Gastrocnemius medialis (tissue), 4 donors: ENCODE data around the gene WFDC1. TPM values are rescaled to one million over a fixed set of nuclear protein-coding genes. Genes with fewer than 3 reads are reported as not detected.

Experiments used
- ATAC-seq, 2 donors: fragments of 150-250 bp; one replicate each; pipeline ENCODE4 v1.9.1; 2016
- DNase-seq, 2 donors: peaks; one replicate each; pipeline ENCODE4 v3.0.0-alpha.2; 2019
- H3K27ac ChIP-seq, 4 donors: fragments of 200-600 bp; sonication (generic); 1 replicate in 1 of 4; 2 replicates in 3 of 4; pipeline ENCODE4 v1.5.1; 2016 to 2018; ENCODE audit warnings: mild to moderate bottlenecking in 2 of 4, moderate library complexity in 1 of 4
- H3K27me3 ChIP-seq, 3 donors: fragments of 200-600 bp; sonication (generic) in 2 of 3; 1 replicate in 1 of 3; 2 replicates in 2 of 3; pipeline versions ENCODE4 v1.5.1 to v1.6.0; 2016 to 2019; ENCODE audit warnings: mild to moderate bottlenecking in 1 of 3, moderate library complexity in 1 of 3
- H3K36me3 ChIP-seq, 2 donors: fragments of 200-600 bp; sonication (generic) in 1 of 2; one replicate each; pipeline ENCODE4 v1.5.1; 2017 to 2018
- H3K4me1 ChIP-seq, 2 donors: fragments of 200-600 bp; sonication (generic) in 1 of 2; one replicate each; pipeline ENCODE4 v1.5.1; 2016 to 2017; ENCODE audit warnings: mild to moderate bottlenecking in 2 of 2
- H3K4me3 ChIP-seq, 4 donors: fragments of 200-600 bp; sonication (generic) in 3 of 4; 1 replicate in 1 of 4; 2 replicates in 3 of 4; pipeline ENCODE4 v1.5.1; 2016 to 2019; ENCODE audit warnings: mild to moderate bottlenecking in 2 of 4
- H3K9me3 ChIP-seq, 3 donors: fragments of 200-600 bp; sonication (generic) in 2 of 3; 1 replicate in 1 of 3; 2 replicates in 2 of 3; pipeline ENCODE4 v1.5.1; 2016 to 2019
- CTCF ChIP-seq, 5 experiments: fragments of 450-650 bp in 3 of 5; fragments of 200-600 bp in 2 of 5; sonication (generic) in 2 of 5; IDR thresholded peaks in 4 of 5; conservative IDR thresholded peaks in 1 of 5; 1 replicate in 4 of 5; 2 replicates in 1 of 5; pipeline ENCODE4 v1.5.1; 2016 to 2019; ENCODE audit warnings: antibody characterized with exemption in 5 of 5, mild to moderate bottlenecking in 3 of 5, moderate library complexity in 3 of 5
- POLR2A ChIP-seq, 2 donors: fragments of 450-650 bp; IDR thresholded peaks; one replicate each; pipeline ENCODE4 v1.6.1; 2017; ENCODE audit warnings: antibody characterized with exemption in 2 of 2, mild to moderate bottlenecking in 2 of 2, moderate library complexity in 2 of 2
- in situ Hi-C, 4 donors: fragments of 200-750 bp; cut with MboI; loops; one replicate each; pipeline versions ENCODE4 v1.15.0 to v1.8.0; 2017; ENCODE audit warnings: low sequenced_read_pairs in 4 of 4
- intact Hi-C: fragments of 100-400 bp; cut with DNase I; formaldehyde crosslinking; loops from one replicate; pipeline ENCODE4 v1.15.1; 2023; ENCODE audit warnings: low total_unique reads
- total RNA-seq, 4 donors: library from RNA; depleted of rRNA; stranded (reverse); fragments of >200 nt; gene quantifications; one replicate each; pipeline versions ENCODE4 v1.1.0 to v1.2.3, GENCODE V29; 2016

Gene WFDC1
- total RNA-seq, 4 donors from 2014 or later = 0.40 to 0.68 (median 0.49) TPM; not detected in 1

- intact Hi-C loops (no loop called here), in situ Hi-C loops (no loop called here)
- Histone ChIP-seq H3K27ac (no peak overlapping the region), H3K4me1 (no peaks in the 10 kb centered on the region), H3K9me3 (no peaks in the 10 kb centered on the region), H3K36me3 (no peaks in the 10 kb centered on the region), H3K4me3 (no peak overlapping the region), H3K27me3 (peaks cover 31 to 49% (median 43%) of the 10 kb centered on the region in 3 donors)
- no peak for ATAC-seq
- no peak for DNase-seq
- TF ChIP-seq CTCF (IDR thresholded peaks at IDR 0.05 in 4 of 5, conservative IDR thresholded peaks at IDR 0.05 in 1 of 5) (no peak), POLR2A (IDR thresholded peaks at IDR 0.05) (no peak)
Measured at GRCh38 chr16:84371553-84371865, 76.8 kb downstream of the WFDC1 start.

GRCh38 chr16:84373907-84374489 lies 79.3 kb downstream of the WFDC1 start:
- intact Hi-C loops = no loop called here
- TF ChIP-seq POLR2A (IDR thresholded peaks at IDR 0.05) (no peak), CTCF (IDR thresholded peaks at IDR 0.05 in 4 of 5, conservative IDR thresholded peaks at IDR 0.05 in 1 of 5) (no peak)
- Histone ChIP-seq H3K36me3 (no peaks in the 10 kb centered on the region), H3K4me3 (no peak overlapping the region), H3K27ac (no peak overlapping the region), H3K9me3 (no peaks in the 10 kb centered on the region), H3K27me3 (peaks cover 11 to 26% (median 18%) of the 10 kb centered on the region in 3 donors), H3K4me1 (no peaks in the 10 kb centered on the region)
- DNase-seq = no peak
- ATAC-seq = no peak
- in situ Hi-C loops = no loop called here

- no peak for ATAC-seq
- no peak overlapping the region for H3K27ac ChIP-seq
- in situ Hi-C loops (no loop called here), intact Hi-C loops (no loop called here)
- no peaks in the 10 kb centered on the region for H3K9me3 ChIP-seq
- H3K27me3 ChIP-seq = peaks cover 0 to 4% (median 2%) of the 10 kb centered on the region in 3 donors
- no peak overlapping the region for H3K4me3 ChIP-seq
- no peak for DNase-seq
- H3K4me1 ChIP-seq = no peaks in the 10 kb centered on the region
- H3K36me3 ChIP-seq = no peaks in the 10 kb centered on the region
- TF ChIP-seq CTCF (IDR thresholded peaks at IDR 0.05 in 4 of 5, conservative IDR thresholded peaks at IDR 0.05 in 1 of 5) = no peak
- no peak for TF ChIP-seq POLR2A (IDR thresholded peaks at IDR 0.05)
Measured at GRCh38 chr16:84378099-84378498, 83.4 kb downstream of the WFDC1 start.

- TF ChIP-seq POLR2A (IDR thresholded peaks at IDR 0.05) (no peak), CTCF (IDR thresholded peaks at IDR 0.05 in 4 of 5, conservative IDR thresholded peaks at IDR 0.05 in 1 of 5) (no peak)
- DNase-seq (no peak), ATAC-seq (no peak)
- peaks cover 0 to 4% (median 2%) of the 10 kb centered on the region in 3 donors for H3K27me3 ChIP-seq
- no peaks in the 10 kb centered on the region for H3K4me1 ChIP-seq
- intact Hi-C loops = no loop called here
- in situ Hi-C loops = no loop called here
- no peak overlapping the region for H3K4me3 ChIP-seq
- no peaks in the 10 kb centered on the region for H3K36me3 ChIP-seq
- H3K9me3 ChIP-seq = no peaks in the 10 kb centered on the region
- no peak overlapping the region for H3K27ac ChIP-seq
Measured at GRCh38 chr16:84378567-84378966, 83.9 kb downstream of the WFDC1 start.
